GM12865 (cell line): Measurements from ENCODE around the gene ARHGEF7.
"Not testable (repeated sequence)": the region's sequence is repeated elsewhere in the genome, so short reads cannot be mapped to it uniquely, and the experiment has no call there.

Experiments
- DNase-seq: peaks from one replicate; pipeline ENCODE4 v3.0.0; 2010; ENCODE audit warnings: low read depth
- H3K4me3 ChIP-seq: 2 replicates; pipeline ENCODE4 v1.5.1; 2011; ENCODE audit warnings: mild to moderate bottlenecking, low read depth, low read length, control low read depth
- TF ChIP-seq, protein P1 (sequence below): IDR thresholded peaks from 2 replicates; pipeline ENCODE4 v1.5.1; 2011; ENCODE audit warnings: low read length, control low read depth, low read depth, inconsistent platforms; ENCODE audit not compliant: insufficient read depth; ENCODE audit errors: missing control alignments

Gene ARHGEF7

DNA sequence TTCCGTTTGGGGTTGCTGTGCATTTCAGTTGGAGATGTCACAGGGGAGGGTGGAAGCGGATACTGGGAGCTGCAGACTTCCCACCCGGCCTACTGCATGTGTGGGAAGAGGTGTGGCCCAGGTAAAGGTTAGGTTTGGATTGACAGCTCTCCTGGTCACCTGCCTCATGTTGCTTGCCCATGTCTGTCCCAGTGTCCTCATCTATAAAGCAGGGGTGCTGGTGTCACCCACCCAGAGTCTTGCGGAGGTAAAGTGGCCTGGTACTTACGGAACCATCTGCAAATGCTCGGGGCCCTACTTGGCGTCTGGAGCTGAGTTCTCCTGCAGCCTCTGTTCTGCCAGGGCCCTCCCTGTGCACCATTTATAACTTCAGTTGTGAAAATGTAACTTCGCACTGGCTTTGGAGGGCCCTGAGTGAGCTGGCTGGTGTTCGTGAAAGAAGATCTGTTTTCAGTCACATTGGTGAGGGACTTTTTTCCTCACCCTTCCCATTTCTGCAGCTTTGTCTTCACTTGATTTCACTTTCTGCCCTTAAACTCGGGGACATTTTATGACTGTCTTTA lies 140.2 kb downstream of the ARHGEF7 start:
- TF ChIP-seq, protein P1, sequence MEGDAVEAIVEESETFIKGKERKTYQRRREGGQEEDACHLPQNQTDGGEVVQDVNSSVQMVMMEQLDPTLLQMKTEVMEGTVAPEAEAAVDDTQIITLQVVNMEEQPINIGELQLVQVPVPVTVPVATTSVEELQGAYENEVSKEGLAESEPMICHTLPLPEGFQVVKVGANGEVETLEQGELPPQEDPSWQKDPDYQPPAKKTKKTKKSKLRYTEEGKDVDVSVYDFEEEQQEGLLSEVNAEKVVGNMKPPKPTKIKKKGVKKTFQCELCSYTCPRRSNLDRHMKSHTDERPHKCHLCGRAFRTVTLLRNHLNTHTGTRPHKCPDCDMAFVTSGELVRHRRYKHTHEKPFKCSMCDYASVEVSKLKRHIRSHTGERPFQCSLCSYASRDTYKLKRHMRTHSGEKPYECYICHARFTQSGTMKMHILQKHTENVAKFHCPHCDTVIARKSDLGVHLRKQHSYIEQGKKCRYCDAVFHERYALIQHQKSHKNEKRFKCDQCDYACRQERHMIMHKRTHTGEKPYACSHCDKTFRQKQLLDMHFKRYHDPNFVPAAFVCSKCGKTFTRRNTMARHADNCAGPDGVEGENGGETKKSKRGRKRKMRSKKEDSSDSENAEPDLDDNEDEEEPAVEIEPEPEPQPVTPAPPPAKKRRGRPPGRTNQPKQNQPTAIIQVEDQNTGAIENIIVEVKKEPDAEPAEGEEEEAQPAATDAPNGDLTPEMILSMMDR, result no peak
- no peak overlapping the region for H3K4me3 ChIP-seq
- no peak for DNase-seq

DNA sequence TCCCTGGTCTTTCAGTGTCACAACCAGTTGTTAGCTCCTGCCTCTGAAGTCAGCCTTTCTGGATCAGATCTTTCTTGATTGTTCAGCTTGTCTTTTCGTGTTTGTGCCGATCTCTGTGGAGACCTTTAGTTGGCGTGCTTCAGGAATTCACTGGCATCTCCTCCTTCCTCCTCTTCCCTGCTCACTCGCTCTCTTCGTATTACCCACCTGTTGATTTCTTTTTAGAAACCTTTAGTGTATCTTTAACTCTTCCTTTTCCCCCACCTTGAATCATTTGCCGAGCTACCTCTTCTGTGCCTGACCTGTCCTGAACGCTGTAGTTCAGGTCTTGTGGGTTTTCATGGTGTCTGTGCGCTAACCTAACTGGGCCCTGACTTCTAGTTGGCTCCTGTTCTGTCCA lies 141.3 kb downstream of the ARHGEF7 start:
- no peak for DNase-seq
- TF ChIP-seq, protein P1, result no peak
- H3K4me3 ChIP-seq, result no peak overlapping the region

DNA sequence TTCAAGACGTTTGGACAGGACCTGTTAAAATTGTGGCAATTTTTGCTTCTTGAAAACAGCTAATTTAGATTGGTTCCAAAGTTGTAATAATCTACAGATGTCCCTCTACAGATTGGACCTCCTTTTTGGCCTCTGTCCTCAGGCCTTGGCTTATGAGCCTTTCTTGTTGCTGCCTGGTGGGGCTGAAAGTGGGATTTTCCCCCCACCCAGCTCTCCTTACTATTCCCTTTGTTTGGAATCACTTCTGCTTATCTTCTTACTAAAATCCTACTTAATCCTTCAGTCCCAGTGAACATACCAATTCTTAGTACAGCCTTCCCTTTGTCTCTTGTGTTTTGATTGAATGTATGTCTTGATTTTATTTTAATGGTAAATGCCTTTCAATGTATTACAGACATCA lies 141.8 kb downstream of the ARHGEF7 start:
- DNase-seq, result no peak
- no peak overlapping the region for H3K4me3 ChIP-seq
- TF ChIP-seq, protein P1, result no peak

DNA sequence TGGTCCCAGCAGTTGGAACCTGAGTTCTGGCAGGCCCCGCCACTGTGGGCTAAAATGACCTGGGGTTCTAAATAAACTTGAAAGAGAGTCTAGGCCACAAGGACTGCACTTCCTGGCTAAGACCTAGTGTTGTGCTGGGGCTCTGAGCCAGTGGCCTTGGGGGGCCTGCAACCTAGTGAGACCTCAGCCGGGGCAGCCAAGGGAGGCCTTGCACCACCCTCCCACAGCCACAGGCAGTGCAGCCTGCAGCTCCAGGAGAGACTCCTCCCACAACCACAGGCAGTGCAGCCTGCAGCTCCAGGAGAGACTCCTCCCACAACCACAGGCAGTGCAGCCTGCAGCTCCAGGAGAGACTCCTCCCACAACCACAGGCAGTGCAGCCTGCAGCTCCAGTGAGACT lies 142.8 kb downstream of the ARHGEF7 start:
- not testable (repeated sequence) for DNase-seq, H3K4me3 ChIP-seq

DNA sequence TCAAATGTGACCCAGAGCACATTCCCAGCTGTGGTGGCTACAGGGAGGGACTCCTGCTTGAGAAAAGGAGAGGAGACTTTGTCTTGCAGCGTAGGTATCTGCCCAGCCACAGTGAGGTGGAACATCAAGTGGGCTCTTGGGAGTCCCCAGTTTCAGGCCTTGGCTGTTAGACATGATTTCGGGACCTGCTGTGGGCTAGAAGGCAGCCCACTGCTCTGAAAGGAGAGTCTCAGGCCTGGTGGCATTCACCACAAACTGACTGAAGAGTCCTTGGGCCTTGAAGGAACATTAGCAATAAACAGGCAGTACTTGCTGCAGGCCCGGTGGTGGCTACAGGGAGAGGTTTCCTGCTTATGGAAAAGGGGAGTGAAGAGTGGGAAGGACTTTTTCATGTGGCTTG lies 143.5 kb downstream of the ARHGEF7 start:
- no peak for DNase-seq
- TF ChIP-seq, protein P1, result no peak
- H3K4me3 ChIP-seq, result no peak overlapping the region

DNA sequence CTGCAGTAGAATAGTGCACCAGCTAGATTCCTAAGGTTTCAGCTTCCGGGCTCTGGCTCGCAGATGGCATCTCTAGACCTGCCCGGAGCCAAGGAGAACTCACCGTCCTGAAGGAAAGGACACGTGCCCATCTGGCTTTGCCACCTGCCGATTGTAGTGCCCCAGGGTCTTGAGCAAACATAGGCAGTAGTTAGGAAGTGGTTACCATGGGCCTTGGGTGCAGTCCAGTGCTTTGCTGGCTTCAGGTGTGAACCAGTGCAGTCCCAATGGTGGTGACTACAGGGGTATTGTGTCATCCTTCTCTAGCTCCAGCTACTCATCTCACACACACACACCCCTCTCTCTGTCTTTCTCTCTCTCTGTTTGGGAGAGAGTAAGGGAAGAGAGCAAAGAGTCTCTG lies 143.9 kb downstream of the ARHGEF7 start:
- TF ChIP-seq, protein P1, result no peak
- DNase-seq, result no peak
- H3K4me3 ChIP-seq, result no peak overlapping the region

DNA sequence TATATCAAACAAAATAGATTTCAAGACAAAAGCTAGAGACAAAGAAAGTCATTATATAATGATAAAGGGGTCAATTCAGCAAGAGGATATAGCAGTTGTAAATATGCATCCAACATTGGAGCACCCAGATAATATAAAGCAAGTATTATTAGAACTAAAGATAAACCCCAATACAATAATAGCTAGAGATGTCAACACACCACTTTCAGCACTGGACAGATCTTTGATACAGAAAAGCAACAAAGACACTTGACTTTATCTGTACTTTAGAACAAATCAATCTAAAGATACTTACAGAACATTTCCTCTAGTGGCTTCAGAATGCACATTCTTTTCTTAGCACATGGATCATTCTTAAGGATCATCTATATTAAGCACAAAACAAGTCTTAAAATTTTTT lies 146.2 kb downstream of the ARHGEF7 start:
- TF ChIP-seq, protein P1, result no peak
- DNase-seq, result no peak

More for the DNA sequence above, 146.2 kb downstream of the ARHGEF7 start:
- no peak overlapping the region for H3K4me3 ChIP-seq
